HepG2 (cell line): ENCODE data around the gene ACBD3. TPM values are rescaled to one million over a fixed set of nuclear protein-coding genes. Genes with fewer than 3 reads are reported as not detected.
A peak's percentile ranks its signal among the peaks of the same experiment; 100 is the strongest.

ENCODE experiments used
- AGO2 ChIP-seq: fragments of 200-400 bp; formaldehyde crosslinking; optimal IDR thresholded peaks from 2 replicates; pipeline ENCODE3; 2017; ENCODE audit warnings: mild to moderate bottlenecking, low read depth, low read length, moderate library complexity
- ERF ChIP-seq: IDR thresholded peaks from 2 replicates; pipeline ENCODE4 v1.6.1; 2018; ENCODE audit warnings: missing biosample characterization, missing genetic modification reagents
- ETV6 ChIP-seq: sonication (generic); formaldehyde crosslinking; conservative IDR thresholded peaks from 2 replicates; pipeline ENCODE4 v1.4.0; 2020; ENCODE audit warnings: missing genetic modification reagents
- PRMT3 ChIP-seq: sonication (generic); formaldehyde crosslinking; IDR thresholded peaks from 2 replicates; pipeline ENCODE4 v1.8.1; 2022; ENCODE audit warnings: low read depth, mild to moderate bottlenecking, moderate library complexity, missing genetic modification reagents, borderline replicate concordance
- RORA ChIP-seq: sonication (generic); formaldehyde crosslinking; IDR thresholded peaks from 2 replicates; pipeline ENCODE4 v1.5.0; 2020; ENCODE audit warnings: mild to moderate bottlenecking, missing genetic modification reagents, moderate library complexity
- SMARCC2 ChIP-seq: fragments of 450-650 bp; IDR thresholded peaks from 2 replicates; pipeline ENCODE4 v1.6.1; 2017; ENCODE audit warnings: antibody characterized with exemption, mild to moderate bottlenecking
- SP2 ChIP-seq: sonication (generic); formaldehyde crosslinking; IDR thresholded peaks from 2 replicates; pipeline ENCODE4 v1.5.1; 2020; ENCODE audit warnings: mild to moderate bottlenecking, missing genetic modification reagents
- SRSF4 ChIP-seq: fragments of 200-400 bp; formaldehyde crosslinking; IDR thresholded peaks from one replicate; pipeline ENCODE4 v1.6.1; 2018; ENCODE audit warnings: mild to moderate bottlenecking, low read depth, low read length, moderate library complexity; ENCODE audit not compliant: poor library complexity, severe bottlenecking
- U2AF2 ChIP-seq: fragments of 200-400 bp; formaldehyde crosslinking; IDR thresholded peaks from 2 replicates; pipeline ENCODE4 v1.6.1; 2017; ENCODE audit warnings: low read depth, mild to moderate bottlenecking, low read length
- ZBTB7A ChIP-seq: sonication (generic); formaldehyde crosslinking; IDR thresholded peaks from 2 replicates; pipeline ENCODE4 v1.8.0; 2022; ENCODE audit warnings: mild to moderate bottlenecking, missing genetic modification reagents
- ZFP1 ChIP-seq: IDR thresholded peaks from 2 replicates; pipeline ENCODE4 v1.6.1; 2016
- ZFP82 ChIP-seq: sonication (generic); formaldehyde crosslinking; IDR thresholded peaks from 2 replicates; pipeline ENCODE4 v1.5.1; 2020; ENCODE audit warnings: mild to moderate bottlenecking, missing genetic modification reagents, borderline replicate concordance
- ZNF136 ChIP-seq: sonication (generic); formaldehyde crosslinking; IDR thresholded peaks from 2 replicates; pipeline ENCODE4 v1.8.1; 2022; ENCODE audit warnings: low read depth, mild to moderate bottlenecking, moderate library complexity, missing genetic modification reagents
- ZNF34 ChIP-seq: sonication (generic); formaldehyde crosslinking; IDR thresholded peaks from 2 replicates; pipeline ENCODE4 v1.4.0; 2020; ENCODE audit warnings: mild to moderate bottlenecking, missing genetic modification reagents, borderline replicate concordance
- ZNF44 ChIP-seq: sonication (generic); formaldehyde crosslinking; IDR thresholded peaks from 2 replicates; pipeline ENCODE4 v1.5.1; 2020; ENCODE audit warnings: mild to moderate bottlenecking, missing genetic modification reagents
- ZNF552 ChIP-seq: sonication (generic); formaldehyde crosslinking; IDR thresholded peaks from 2 replicates; pipeline ENCODE4 v1.9.0; 2022; ENCODE audit warnings: missing genetic modification reagents, mild to moderate bottlenecking, borderline replicate concordance
- ZNF557 ChIP-seq: sonication (generic); formaldehyde crosslinking; IDR thresholded peaks from 2 replicates; pipeline ENCODE4 v1.4.0; 2020; ENCODE audit warnings: missing genetic modification reagents
- ZNF678 ChIP-seq: sonication (generic); formaldehyde crosslinking; IDR thresholded peaks from 2 replicates; pipeline ENCODE4 v1.4.0; 2020; ENCODE audit warnings: mild to moderate bottlenecking, missing genetic modification reagents
- ZNF773 ChIP-seq: sonication (generic); formaldehyde crosslinking; IDR thresholded peaks from 2 replicates; pipeline ENCODE4 v1.4.0; 2020; ENCODE audit warnings: missing genetic modification reagents, borderline replicate concordance
- polyA plus RNA-seq, 8 experiments: library from polyadenylated mRNA; depleted of rRNA in 3 of 8; stranded (reverse) in 7 of 8; unstranded in 1 of 8; fragments of >200 nt; fragmentation: Illumina TruSeq in 4 of 8; extraction: Trizol in 4 of 8; gene quantifications; 2 replicates each; pipeline versions ENCODE4 v1.2.1 to v1.2.3, GENCODE V29; 2011 to 2016; ENCODE audit warnings: low read depth in 4 of 8, missing spikeins in 1 of 8, mixed read lengths in 1 of 8; ENCODE audit not compliant: insufficient read depth in 1 of 8
- total RNA-seq, 5 experiments: library from RNA; depleted of rRNA; stranded (reverse); fragments of >200 nt; fragmentation: Illumina TruSeq; extraction: Trizol; gene quantifications; 2 replicates each; pipeline ENCODE4 v1.2.3, GENCODE V29; 2016; ENCODE audit warnings: low read depth in 1 of 5
- TF ChIP-seq, protein P1 (sequence below): sonication (generic); formaldehyde crosslinking; IDR thresholded peaks from 2 replicates; pipeline ENCODE4 v1.4.0; 2020; ENCODE audit warnings: mild to moderate bottlenecking, missing genetic modification reagents, borderline replicate concordance
- TF ChIP-seq, protein P2 (sequence below): sonication (generic); formaldehyde crosslinking; IDR thresholded peaks from 2 replicates; pipeline ENCODE4 v1.5.1; 2020; ENCODE audit warnings: mild to moderate bottlenecking, missing genetic modification reagents, moderate library complexity

ACBD3 gene
- total and polyA plus RNA-seq, 2 of the 13 experiments (the other 11 are each of a cell fraction or from before 2014, with no cell fraction given), result 24.3 to 39.3 TPM

- TF ChIP-seq, protein P1, sequence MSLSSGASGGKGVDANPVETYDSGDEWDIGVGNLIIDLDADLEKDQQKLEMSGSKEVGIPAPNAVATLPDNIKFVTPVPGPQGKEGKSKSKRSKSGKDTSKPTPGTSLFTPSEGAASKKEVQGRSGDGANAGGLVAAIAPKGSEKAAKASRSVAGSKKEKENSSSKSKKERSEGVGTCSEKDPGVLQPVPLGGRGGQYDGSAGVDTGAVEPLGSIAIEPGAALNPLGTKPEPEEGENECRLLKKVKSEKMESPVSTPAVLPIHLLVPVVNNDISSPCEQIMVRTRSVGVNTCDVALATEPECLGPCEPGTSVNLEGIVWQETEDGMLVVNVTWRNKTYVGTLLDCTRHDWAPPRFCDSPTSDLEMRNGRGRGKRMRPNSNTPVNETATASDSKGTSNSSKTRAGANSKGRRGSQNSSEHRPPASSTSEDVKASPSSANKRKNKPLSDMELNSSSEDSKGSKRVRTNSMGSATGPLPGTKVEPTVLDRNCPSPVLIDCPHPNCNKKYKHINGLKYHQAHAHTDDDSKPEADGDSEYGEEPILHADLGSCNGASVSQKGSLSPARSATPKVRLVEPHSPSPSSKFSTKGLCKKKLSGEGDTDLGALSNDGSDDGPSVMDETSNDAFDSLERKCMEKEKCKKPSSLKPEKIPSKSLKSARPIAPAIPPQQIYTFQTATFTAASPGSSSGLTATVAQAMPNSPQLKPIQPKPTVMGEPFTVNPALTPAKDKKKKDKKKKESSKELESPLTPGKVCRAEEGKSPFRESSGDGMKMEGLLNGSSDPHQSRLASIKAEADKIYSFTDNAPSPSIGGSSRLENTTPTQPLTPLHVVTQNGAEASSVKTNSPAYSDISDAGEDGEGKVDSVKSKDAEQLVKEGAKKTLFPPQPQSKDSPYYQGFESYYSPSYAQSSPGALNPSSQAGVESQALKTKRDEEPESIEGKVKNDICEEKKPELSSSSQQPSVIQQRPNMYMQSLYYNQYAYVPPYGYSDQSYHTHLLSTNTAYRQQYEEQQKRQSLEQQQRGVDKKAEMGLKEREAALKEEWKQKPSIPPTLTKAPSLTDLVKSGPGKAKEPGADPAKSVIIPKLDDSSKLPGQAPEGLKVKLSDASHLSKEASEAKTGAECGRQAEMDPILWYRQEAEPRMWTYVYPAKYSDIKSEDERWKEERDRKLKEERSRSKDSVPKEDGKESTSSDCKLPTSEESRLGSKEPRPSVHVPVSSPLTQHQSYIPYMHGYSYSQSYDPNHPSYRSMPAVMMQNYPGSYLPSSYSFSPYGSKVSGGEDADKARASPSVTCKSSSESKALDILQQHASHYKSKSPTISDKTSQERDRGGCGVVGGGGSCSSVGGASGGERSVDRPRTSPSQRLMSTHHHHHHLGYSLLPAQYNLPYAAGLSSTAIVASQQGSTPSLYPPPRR (CRISPR knock-in tag), result no peak
- TF ChIP-seq ZFP1 (CRISPR knock-in tag), result no peak
- TF ChIP-seq ZBTB7A, result peak; percentile 69; the same call in 1 of the 2 replicates
- TF ChIP-seq, protein P2, sequence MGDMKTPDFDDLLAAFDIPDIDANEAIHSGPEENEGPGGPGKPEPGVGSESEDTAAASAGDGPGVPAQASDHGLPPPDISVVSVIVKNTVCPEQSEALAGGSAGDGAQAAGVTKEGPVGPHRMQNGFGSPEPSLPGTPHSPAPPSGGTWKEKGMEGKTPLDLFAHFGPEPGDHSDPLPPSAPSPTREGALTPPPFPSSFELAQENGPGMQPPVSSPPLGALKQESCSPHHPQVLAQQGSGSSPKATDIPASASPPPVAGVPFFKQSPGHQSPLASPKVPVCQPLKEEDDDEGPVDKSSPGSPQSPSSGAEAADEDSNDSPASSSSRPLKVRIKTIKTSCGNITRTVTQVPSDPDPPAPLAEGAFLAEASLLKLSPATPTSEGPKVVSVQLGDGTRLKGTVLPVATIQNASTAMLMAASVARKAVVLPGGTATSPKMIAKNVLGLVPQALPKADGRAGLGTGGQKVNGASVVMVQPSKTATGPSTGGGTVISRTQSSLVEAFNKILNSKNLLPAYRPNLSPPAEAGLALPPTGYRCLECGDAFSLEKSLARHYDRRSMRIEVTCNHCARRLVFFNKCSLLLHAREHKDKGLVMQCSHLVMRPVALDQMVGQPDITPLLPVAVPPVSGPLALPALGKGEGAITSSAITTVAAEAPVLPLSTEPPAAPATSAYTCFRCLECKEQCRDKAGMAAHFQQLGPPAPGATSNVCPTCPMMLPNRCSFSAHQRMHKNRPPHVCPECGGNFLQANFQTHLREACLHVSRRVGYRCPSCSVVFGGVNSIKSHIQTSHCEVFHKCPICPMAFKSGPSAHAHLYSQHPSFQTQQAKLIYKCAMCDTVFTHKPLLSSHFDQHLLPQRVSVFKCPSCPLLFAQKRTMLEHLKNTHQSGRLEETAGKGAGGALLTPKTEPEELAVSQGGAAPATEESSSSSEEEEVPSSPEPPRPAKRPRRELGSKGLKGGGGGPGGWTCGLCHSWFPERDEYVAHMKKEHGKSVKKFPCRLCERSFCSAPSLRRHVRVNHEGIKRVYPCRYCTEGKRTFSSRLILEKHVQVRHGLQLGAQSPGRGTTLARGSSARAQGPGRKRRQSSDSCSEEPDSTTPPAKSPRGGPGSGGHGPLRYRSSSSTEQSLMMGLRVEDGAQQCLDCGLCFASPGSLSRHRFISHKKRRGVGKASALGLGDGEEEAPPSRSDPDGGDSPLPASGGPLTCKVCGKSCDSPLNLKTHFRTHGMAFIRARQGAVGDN (CRISPR knock-in tag), result peak; percentile 46
- no peak for TF ChIP-seq U2AF2
- TF ChIP-seq ZNF557 (CRISPR knock-in tag), result no peak
- no peak for TF ChIP-seq RORA (CRISPR knock-in tag)
- TF ChIP-seq ZNF44, result no peak
- TF ChIP-seq ERF (CRISPR knock-in tag), result 0 out of 2 replicates have a peak, but pooled peaks have one; percentile 53
- no peak for TF ChIP-seq ZNF34 (CRISPR knock-in tag)
- TF ChIP-seq ZNF136, result no peak
- no peak for TF ChIP-seq ZNF773
- TF ChIP-seq ETV6 (CRISPR knock-in tag), result 0 out of 2 replicates have a peak, but pooled peaks have one; percentile 50
- no peak for TF ChIP-seq ZFP82 (CRISPR knock-in tag)
- no peak for TF ChIP-seq AGO2
- TF ChIP-seq SMARCC2, result no peak
- no peak for TF ChIP-seq SP2 (CRISPR knock-in tag)
- TF ChIP-seq SRSF4, result no peak
- TF ChIP-seq ZNF552 (CRISPR knock-in tag), result 0 out of 2 replicates have a peak, but pooled peaks have one; percentile 55
- 0 out of 2 replicates have a peak, but pooled peaks have one; percentile 49 for TF ChIP-seq PRMT3 (CRISPR knock-in tag)
- no peak for TF ChIP-seq ZNF678
Measured at GRCh38 chr1:226121587-226122400, 64.7 kb downstream of the ACBD3 start (continued).
